Lower leg skin (tissue), 4 donors: ENCODE measurements around the gene ORM2. TPM values are rescaled to one million over a fixed set of nuclear protein-coding genes. Genes with fewer than 3 reads are reported as not detected.

Experiments
- DNase-seq, 2 donors: peaks; one replicate each; pipeline ENCODE4 v3.0.0-alpha.2; 2019; ENCODE audit warnings: low spot score in 2 of 2
- H3K4me3 ChIP-seq: fragments of 200-600 bp; sonication (generic); 2 replicates; pipeline ENCODE4 v1.5.1; 2017; ENCODE audit warnings: mild to moderate bottlenecking, low read depth; ENCODE audit not compliant: poor library complexity, severe bottlenecking
- POLR2A ChIP-seq, 2 donors: fragments of 450-650 bp; IDR thresholded peaks; one replicate each; pipeline ENCODE4 v1.6.1; 2016 to 2017; ENCODE audit warnings: antibody characterized with exemption in 2 of 2, mild to moderate bottlenecking in 1 of 2, moderate library complexity in 1 of 2
- WGBS, 2 donors: methylation state at CpG; one replicate each; pipeline ENCODE4 v1.1.5; 2018; 5-methylcytosine and 5-hydroxymethylcytosine counted together
- intact Hi-C: fragments of 100-400 bp; cut with DNase I; formaldehyde crosslinking; loops from one replicate; pipeline ENCODE4 v1.15.0; 2023; ENCODE audit warnings: low total_unique reads
- total RNA-seq, 4 donors: library from RNA; depleted of rRNA; stranded (reverse); fragments of >200 nt; gene quantifications; one replicate each; pipeline ENCODE4 v1.1.0, GENCODE V29; 2016
- TF ChIP-seq, protein P1 (sequence below), 3 donors: fragments of 450-650 bp; IDR thresholded peaks; one replicate each; pipeline ENCODE4 v1.5.1; 2016; ENCODE audit warnings: antibody characterized with exemption in 3 of 3, mild to moderate bottlenecking in 3 of 3, moderate library complexity in 2 of 3

The ORM2 gene
- total RNA-seq, 4 donors from 2014 or later: not detected

DNA sequence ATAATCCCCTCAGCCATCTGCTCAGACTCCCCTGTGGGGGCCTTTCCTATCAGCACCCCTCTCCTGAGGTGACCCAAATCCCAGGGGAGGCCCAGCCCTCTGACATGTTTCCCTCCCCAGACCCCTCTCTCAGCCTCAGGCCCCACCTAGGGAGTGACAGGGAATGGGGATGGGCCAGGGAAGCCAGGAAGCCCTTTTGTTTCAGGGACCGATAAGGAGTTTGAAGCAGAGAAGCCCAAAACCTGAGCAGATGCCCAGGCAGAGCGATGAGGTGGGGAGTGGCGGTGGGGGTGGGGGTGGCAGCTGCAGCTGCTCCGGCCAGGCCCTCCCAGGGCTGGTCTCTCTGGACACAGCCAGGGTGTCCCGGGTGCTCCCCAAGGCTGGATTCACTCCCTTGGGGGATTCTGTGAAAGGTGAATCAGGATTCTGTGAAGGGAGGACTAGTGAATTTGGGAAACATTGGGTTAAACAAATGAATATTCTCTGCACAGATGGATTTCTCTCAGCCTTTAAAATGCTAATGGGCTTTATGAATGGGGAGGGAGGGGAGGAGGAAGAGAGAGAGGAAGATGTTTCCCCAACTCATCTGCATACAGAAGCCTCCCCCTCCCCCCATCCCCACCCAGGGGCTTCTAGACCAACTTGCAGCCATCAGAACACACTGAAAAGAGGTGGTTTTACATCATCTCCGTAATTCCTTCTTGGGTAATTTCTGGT, 40.7 kb downstream of the ORM2 start:
- intact Hi-C loops: no loop called here
- H3K4me3 ChIP-seq: no peak overlapping the region
- DNase-seq: no peak
- 81 to 84% methylated on average over 6 of the region's 6 CpGs for WGBS, 2 donors
- no peak for TF ChIP-seq POLR2A (IDR thresholded peaks at IDR 0.05)
- TF ChIP-seq, protein P1, sequence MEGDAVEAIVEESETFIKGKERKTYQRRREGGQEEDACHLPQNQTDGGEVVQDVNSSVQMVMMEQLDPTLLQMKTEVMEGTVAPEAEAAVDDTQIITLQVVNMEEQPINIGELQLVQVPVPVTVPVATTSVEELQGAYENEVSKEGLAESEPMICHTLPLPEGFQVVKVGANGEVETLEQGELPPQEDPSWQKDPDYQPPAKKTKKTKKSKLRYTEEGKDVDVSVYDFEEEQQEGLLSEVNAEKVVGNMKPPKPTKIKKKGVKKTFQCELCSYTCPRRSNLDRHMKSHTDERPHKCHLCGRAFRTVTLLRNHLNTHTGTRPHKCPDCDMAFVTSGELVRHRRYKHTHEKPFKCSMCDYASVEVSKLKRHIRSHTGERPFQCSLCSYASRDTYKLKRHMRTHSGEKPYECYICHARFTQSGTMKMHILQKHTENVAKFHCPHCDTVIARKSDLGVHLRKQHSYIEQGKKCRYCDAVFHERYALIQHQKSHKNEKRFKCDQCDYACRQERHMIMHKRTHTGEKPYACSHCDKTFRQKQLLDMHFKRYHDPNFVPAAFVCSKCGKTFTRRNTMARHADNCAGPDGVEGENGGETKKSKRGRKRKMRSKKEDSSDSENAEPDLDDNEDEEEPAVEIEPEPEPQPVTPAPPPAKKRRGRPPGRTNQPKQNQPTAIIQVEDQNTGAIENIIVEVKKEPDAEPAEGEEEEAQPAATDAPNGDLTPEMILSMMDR (IDR thresholded peaks at IDR 0.05): no peak

DNA sequence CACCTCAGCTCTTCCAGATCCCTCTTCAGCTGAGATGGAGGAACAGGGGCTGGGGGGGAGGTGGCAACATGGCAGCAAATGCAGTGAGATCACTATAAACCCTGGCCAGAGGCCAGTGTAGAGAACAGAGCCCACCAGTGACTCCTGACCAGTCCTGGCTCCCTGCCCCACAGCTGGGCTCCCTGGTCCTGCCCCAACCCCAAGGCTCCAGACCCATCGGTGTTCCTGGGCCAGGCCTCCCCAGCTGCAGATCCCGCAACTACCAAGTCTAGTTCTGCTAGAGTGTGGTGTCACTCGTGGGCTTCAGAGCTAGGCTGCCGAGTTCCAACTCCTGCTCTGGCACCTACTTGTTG, 41.3 kb downstream of the ORM2 start:
- no peak for DNase-seq
- H3K4me3 ChIP-seq: no peak overlapping the region
- no peak for TF ChIP-seq POLR2A (IDR thresholded peaks at IDR 0.05)
- TF ChIP-seq, protein P1 (IDR thresholded peaks at IDR 0.05): no peak
- WGBS, 2 donors: 77 to 92% methylated on average over 4 of the region's 4 CpGs
- intact Hi-C loops: no loop called here

DNA sequence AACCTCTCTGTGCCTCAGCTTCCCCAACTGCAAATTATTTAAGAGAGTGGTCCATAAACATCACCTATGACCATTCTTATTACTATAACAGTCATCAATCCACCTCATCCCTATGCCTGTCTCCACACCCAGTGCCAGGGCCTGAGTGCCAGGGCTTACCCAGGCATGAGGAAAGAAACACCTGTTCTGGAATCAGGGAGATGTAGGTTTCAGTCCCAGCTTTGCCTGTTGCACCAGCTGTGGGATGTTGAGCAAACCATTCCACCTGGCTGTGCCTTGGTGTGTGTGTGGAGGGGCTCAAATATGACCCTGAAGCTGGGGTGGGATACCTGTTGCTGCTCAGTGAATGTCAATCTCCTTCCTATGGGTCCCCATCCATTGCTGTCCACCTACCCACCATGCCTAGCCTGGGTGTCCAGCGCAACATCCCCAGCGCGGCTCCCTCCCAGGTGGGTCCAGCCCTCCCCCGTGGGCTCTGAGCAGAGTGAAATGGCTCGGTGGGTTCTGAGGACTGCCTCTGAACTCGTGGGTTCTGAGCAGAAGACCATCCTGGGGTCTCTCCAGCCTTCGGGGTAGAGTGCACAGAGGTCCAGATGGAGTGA, 41.8 kb downstream of the ORM2 start:
- DNase-seq: no peak
- WGBS, 2 donors: 75% methylated on average over 5 to 7 of the region's 7 CpGs
- no peak overlapping the region for H3K4me3 ChIP-seq
- TF ChIP-seq, protein P1 (IDR thresholded peaks at IDR 0.05): no peak
- TF ChIP-seq POLR2A (IDR thresholded peaks at IDR 0.05): no peak
- intact Hi-C loops: no loop called here

DNA sequence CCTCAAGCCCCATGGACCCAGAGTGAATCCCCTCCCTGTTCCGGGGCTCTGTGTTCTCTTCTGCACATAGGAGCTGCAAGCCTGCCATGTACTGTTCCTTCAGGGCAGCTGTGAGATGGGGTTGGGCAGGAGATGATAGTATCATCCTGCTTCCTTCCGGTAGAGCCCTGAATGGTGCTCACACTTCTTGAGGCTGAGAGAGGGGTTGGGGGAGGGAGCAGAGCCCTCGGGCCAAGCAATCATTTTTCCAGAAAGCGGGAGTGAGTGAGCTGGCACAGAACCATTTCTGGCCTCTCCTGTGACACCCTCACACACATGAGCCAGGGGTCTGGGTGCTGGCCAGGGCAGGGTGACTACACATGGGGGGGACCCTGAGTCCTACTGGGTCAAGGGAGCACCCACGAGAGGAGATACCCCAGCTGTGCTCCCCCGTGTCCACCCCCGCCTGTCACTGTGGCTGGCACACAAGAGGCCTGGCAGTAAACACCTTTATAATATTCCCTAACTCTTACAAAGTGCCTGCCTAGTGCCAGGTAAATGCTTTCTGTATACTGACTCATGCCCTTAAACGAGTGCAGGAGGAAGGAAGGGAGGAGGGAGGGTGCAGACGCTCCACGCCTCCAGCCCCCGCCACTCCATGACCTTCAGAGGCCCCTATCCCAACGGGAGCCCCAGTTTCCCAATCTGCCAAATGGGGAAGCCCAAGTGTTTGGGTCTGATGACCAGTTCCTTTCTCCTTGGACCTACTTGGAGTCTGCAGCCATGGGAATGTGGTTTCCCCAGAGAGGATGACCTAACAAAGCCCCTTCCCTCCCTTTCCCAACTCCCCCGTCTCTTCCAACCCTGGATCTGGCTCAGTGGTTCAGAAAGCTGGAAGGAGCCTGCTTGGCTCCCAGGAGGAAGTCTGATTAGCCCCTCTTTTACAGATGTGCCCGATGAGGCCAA, 42.6 kb downstream of the ORM2 start:
- no peak overlapping the region for H3K4me3 ChIP-seq
- 34 to 38% methylated on average over 11 to 14 of the region's 14 CpGs for WGBS, 2 donors
- DNase-seq: peak in 1 of 2 donors; percentile 86
- intact Hi-C loops: no loop called here
- TF ChIP-seq, protein P1 (IDR thresholded peaks at IDR 0.05): no peak
- no peak for TF ChIP-seq POLR2A (IDR thresholded peaks at IDR 0.05)

DNA sequence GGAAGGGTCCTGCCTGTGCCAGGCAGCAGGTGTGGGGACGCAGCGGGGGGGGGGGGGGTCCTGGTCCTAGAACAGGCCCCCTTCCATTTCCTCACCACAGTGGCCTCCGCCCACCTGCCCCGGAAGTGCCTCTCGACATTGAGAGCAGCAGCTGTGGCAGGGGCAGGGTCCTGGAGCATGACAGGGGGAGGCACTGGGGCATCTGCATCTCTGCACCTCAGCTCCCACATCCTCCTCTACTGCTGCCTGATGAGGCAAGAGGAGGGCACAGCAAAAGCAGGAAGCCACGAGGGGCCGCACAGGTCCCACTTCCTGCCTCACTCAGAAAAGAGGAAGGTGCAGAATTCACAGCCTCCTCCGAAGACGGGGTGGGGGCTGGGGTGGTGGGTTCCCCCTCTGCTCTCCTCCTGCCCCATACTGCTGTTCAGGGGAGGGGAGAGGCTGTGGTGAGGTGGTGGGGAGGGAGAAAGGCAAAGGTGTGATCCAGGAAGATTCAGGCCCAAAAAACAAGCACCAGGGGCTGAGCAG, 43.3 kb downstream of the ORM2 start:
- 46 to 63% methylated on average over 8 to 9 of the region's 9 CpGs for WGBS, 2 donors
- intact Hi-C loops: no loop called here
- no peak overlapping the region for H3K4me3 ChIP-seq
- DNase-seq: peak in 1 of 2 donors; percentile 91
- TF ChIP-seq POLR2A (IDR thresholded peaks at IDR 0.05): no peak
- TF ChIP-seq, protein P1 (IDR thresholded peaks at IDR 0.05): no peak
